ENCODE data around the gene DIAPH1.

GRCh38 chr5:141639357-141640050 is 20.7 kb upstream of the DIAPH1 start:
- TF ChIP-seq PAX5 (IDR thresholded peaks at IDR 0.05; ENCODE audit: insufficient read depth, low read length, severe bottlenecking) (no peak), POLR2A (IDR thresholded peaks at IDR 0.05; ENCODE audit: low read depth, low read length) (no peak)

Data from GM12891 (cell line).